MCF 10A (cell line): Measurements from ENCODE around the gene ADCY7. TPM values are rescaled to one million over a fixed set of nuclear protein-coding genes. Genes with fewer than 3 reads are reported as not detected.

Experiments
- BruUV-seq: library from RNA; stranded (reverse); fragments of 400-500 nt; replicated peaks from 2 replicates; lab custom pipeline; 2021; lab: Mats Ljungman, UMichigan
- CTCF ChIA-PET: fragments of 300-600 bp; sonication (Branson Sonifier 250); formaldehyde crosslinking; extraction: SDS; loops from one replicate; lab custom pipeline; 2021; ENCODE audit warnings: antibody characterized with exemption, inconsistent platforms; lab: Yijun Ruan, JAX
- POLR2A ChIA-PET: fragments of 300-600, 350-650 bp; sonication (Branson Sonifier 250); formaldehyde crosslinking; extraction: SDS; loops from one replicate; lab custom pipeline; 2020; ENCODE audit warnings: antibody characterized with exemption, inconsistent platforms; lab: Yijun Ruan, JAX
- DNase-seq: peaks from one replicate; pipeline ENCODE4 v3.0.0-alpha.2; 2018; ENCODE audit not compliant: unreplicated experiment
- H3K27ac Mint-ChIP-seq: one replicate; pipeline ENCODE4 v1.8.0; 2022; ENCODE audit warnings: mild to moderate bottlenecking, low read depth, mixed read lengths; ENCODE audit not compliant: unreplicated experiment
- H3K27me3 Mint-ChIP-seq: one replicate; pipeline ENCODE4 v1.8.0; 2022; ENCODE audit warnings: mixed read lengths; ENCODE audit not compliant: insufficient read depth, unreplicated experiment
- H3K36me3 Mint-ChIP-seq: one replicate; pipeline ENCODE4 v1.8.0; 2022; ENCODE audit warnings: mild to moderate bottlenecking, moderate library complexity, mixed read lengths; ENCODE audit not compliant: insufficient read depth, unreplicated experiment
- H3K4me1 Mint-ChIP-seq: one replicate; pipeline ENCODE4 v1.8.0; 2022; ENCODE audit warnings: mixed read lengths; ENCODE audit not compliant: insufficient read depth, unreplicated experiment
- H3K4me3 Mint-ChIP-seq: one replicate; pipeline ENCODE4 v1.8.0; 2022; ENCODE audit warnings: mild to moderate bottlenecking, moderate library complexity, mixed read lengths; ENCODE audit not compliant: unreplicated experiment
- H3K9me3 Mint-ChIP-seq: one replicate; pipeline ENCODE4 v1.8.0; 2022; ENCODE audit warnings: mixed read lengths; ENCODE audit not compliant: unreplicated experiment
- intact Hi-C: fragments of 100-400 bp; cut with micrococcal nuclease; formaldehyde crosslinking; loops from 2 replicates; pipeline ENCODE4 v1.14.1; 2022
- total RNA-seq: library from RNA; stranded (reverse); gene quantifications from 2 replicates; pipeline ENCODE4 v1.2.3, GENCODE V29; 2022
- TF ChIP-seq, protein P1 (sequence below): fragments of 200-600 bp; IDR thresholded peaks from one replicate; pipeline ENCODE4 v1.8.0; 2022; ENCODE audit warnings: antibody characterized with exemption, mild to moderate bottlenecking; ENCODE audit not compliant: unreplicated experiment

The ADCY7 gene
- total RNA-seq, 1 experiment from 2014 or later, result 32.9 TPM

- intact Hi-C loops, result no loop called here
- POLR2A ChIA-PET, result interaction anchor here (0.6 kb wide), 1 partner anchor 24 kb away, joined by 4 read pairs; no protein-coding TSS in a partner anchor
- Mint-ChIP-seq H3K36me3 (no peaks in the 10 kb centered on the region), H3K9me3 (no peaks in the 10 kb centered on the region), H3K27ac (peak overlapping the region; percentile 70), H3K4me1 (peaks cover 7% of the 10 kb centered on the region), H3K4me3 (no peak overlapping the region), H3K27me3 (no peaks in the 10 kb centered on the region)
- TF ChIP-seq, protein P1, sequence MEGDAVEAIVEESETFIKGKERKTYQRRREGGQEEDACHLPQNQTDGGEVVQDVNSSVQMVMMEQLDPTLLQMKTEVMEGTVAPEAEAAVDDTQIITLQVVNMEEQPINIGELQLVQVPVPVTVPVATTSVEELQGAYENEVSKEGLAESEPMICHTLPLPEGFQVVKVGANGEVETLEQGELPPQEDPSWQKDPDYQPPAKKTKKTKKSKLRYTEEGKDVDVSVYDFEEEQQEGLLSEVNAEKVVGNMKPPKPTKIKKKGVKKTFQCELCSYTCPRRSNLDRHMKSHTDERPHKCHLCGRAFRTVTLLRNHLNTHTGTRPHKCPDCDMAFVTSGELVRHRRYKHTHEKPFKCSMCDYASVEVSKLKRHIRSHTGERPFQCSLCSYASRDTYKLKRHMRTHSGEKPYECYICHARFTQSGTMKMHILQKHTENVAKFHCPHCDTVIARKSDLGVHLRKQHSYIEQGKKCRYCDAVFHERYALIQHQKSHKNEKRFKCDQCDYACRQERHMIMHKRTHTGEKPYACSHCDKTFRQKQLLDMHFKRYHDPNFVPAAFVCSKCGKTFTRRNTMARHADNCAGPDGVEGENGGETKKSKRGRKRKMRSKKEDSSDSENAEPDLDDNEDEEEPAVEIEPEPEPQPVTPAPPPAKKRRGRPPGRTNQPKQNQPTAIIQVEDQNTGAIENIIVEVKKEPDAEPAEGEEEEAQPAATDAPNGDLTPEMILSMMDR, result no peak
- BruUV-seq, result no TSS peak
- peak; percentile 52 for DNase-seq
- CTCF ChIA-PET, result interaction anchor here (1.3 kb wide), 1 partner anchor 66 kb away, joined by 4 read pairs; no protein-coding TSS in a partner anchor
Observed at GRCh38 chr16:50301626-50302471, 35.5 kb downstream of the ADCY7 start.

DNA sequence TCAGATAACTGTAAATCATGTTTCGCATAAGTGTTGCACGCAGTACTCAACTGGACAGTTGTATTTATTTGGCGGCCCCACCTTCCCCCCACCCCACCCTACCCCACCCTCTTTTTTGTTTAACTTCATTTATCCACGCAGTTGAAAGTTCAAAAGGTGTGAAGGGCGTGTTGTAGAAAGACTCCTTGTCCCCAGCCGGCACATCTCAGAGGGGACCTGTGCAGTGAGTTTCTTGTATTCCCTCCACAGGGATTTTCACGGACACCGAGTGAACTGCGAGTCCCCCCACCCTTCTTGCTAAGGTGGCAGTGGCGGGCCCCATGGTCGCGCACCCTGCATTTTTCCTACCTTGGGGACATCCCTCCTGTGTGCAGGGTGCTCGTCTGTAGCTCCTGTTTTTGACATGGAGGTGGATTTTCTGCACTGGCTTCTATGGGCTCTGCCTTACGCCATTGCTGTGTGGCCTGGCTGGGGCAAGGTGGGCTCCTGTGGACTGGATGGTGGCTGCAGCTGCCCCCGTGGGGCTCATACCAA is 36.2 kb downstream of the ADCY7 start:
- TF ChIP-seq, protein P1, result no peak
- H3K36me3 Mint-ChIP-seq, result no peaks in the 10 kb centered on the region
- peaks cover 7% of the 10 kb centered on the region for H3K4me1 Mint-ChIP-seq
- no peak overlapping the region for H3K27ac Mint-ChIP-seq
- no TSS peak for BruUV-seq
- no peaks in the 10 kb centered on the region for H3K27me3 Mint-ChIP-seq
- CTCF ChIA-PET, result interaction anchor here (1.3 kb wide), 1 partner anchor 65 kb away, joined by 4 read pairs; no protein-coding TSS in a partner anchor
- intact Hi-C loops, result no loop called here
- no peak overlapping the region for H3K4me3 Mint-ChIP-seq
- no peaks in the 10 kb centered on the region for H3K9me3 Mint-ChIP-seq
- DNase-seq, result no peak
- POLR2A ChIA-PET, result interaction anchor here (0.6 kb wide), 1 partner anchor 228 kb away, joined by 3 read pairs; no protein-coding TSS in a partner anchor

- intact Hi-C loops, result no loop called here
- POLR2A ChIA-PET, result interaction anchor here (0.6 kb wide), 1 partner anchor 227 kb away, joined by 3 read pairs; no protein-coding TSS in a partner anchor
- Mint-ChIP-seq H3K4me1 (peaks cover 7% of the 10 kb centered on the region), H3K36me3 (no peaks in the 10 kb centered on the region), H3K27ac (no peak overlapping the region), H3K9me3 (no peaks in the 10 kb centered on the region), H3K4me3 (no peak overlapping the region), H3K27me3 (no peaks in the 10 kb centered on the region)
- CTCF ChIA-PET, result interaction anchor here (0.6 kb wide), 1 partner anchor 15 kb away, joined by 3 read pairs; no protein-coding TSS in a partner anchor
- TF ChIP-seq, protein P1, result no peak
- DNase-seq, result no peak
- BruUV-seq, result no TSS peak
Observed at GRCh38 chr16:50303041-50303604, 36.8 kb downstream of the ADCY7 start.
